ENCODE data around the gene PSMA6.
"Not testable (repeated sequence)": the region's sequence is repeated elsewhere in the genome, so short reads cannot be mapped to it uniquely, and the experiment has no call there.

Gene PSMA6

GRCh38 chr14:35285168-35286002 lies 6.8 kb upstream of the PSMA6 start:
- DNase-seq = no peak

GRCh38 chr14:35286003-35286600 lies 6.1 kb upstream of the PSMA6 start:
- DNase-seq = no peak

GRCh38 chr14:35286707-35287106 lies 5.5 kb upstream of the PSMA6 start:
- no peak for DNase-seq

- no peak for DNase-seq
Measured at GRCh38 chr14:35287431-35288013, 4.7 kb upstream of the PSMA6 start.

- DNase-seq = no peak
Measured at GRCh38 chr14:35289623-35290022, 2.6 kb upstream of the PSMA6 start.

GRCh38 chr14:35292770-35293561 lies 784 bp downstream of the PSMA6 start:
- DNase-seq = peak; percentile 40

GRCh38 chr14:35295845-35296161 lies 3.6 kb downstream of the PSMA6 start:
- no peak for DNase-seq

GRCh38 chr14:35296545-35296944 lies 4.4 kb downstream of the PSMA6 start:
- no peak for DNase-seq

GRCh38 chr14:35297706-35298105 lies 5.5 kb downstream of the PSMA6 start:
- no peak for DNase-seq

- DNase-seq = no peak
Measured at GRCh38 chr14:35298351-35298750, 6.2 kb downstream of the PSMA6 start.

- DNase-seq = no peak
Measured at GRCh38 chr14:35299708-35300107, 7.5 kb downstream of the PSMA6 start.

GRCh38 chr14:35300228-35300627 lies 8.0 kb downstream of the PSMA6 start:
- no peak for DNase-seq

GRCh38 chr14:35301334-35301733 lies 9.2 kb downstream of the PSMA6 start:
- not testable (repeated sequence) for DNase-seq

- peak; percentile 11 for DNase-seq
Measured at GRCh38 chr14:35301735-35302528, 9.8 kb downstream of the PSMA6 start.

GRCh38 chr14:35303149-35303935 lies 11.2 kb downstream of the PSMA6 start:
- DNase-seq = no peak

GRCh38 chr14:35304812-35305462 lies 12.8 kb downstream of the PSMA6 start:
- no peak for DNase-seq

- DNase-seq = no peak
Measured at GRCh38 chr14:35305633-35306032, 13.5 kb downstream of the PSMA6 start.

- no peak for DNase-seq
Measured at GRCh38 chr14:35306114-35306513, 13.9 kb downstream of the PSMA6 start.

- no peak for DNase-seq
Measured at GRCh38 chr14:35317820-35318219, 25.6 kb downstream of the PSMA6 start.

- DNase-seq = no peak
Measured at GRCh38 chr14:35319509-35319908, 27.3 kb downstream of the PSMA6 start.

- no peak for DNase-seq
Measured at GRCh38 chr14:35320472-35320871, 28.3 kb downstream of the PSMA6 start.
